ENCODE data around the gene CBFA2T2.

The CBFA2T2 gene

GRCh38 chr20:33669873-33670640, 180.2 kb downstream of the CBFA2T2 start:
- Histone ChIP-seq H3K4me1 (ENCODE audit: insufficient read depth, low read length, poor library complexity, severe bottlenecking) (peaks cover 20% of the 10 kb centered on the region), H2AFZ (ENCODE audit: low read length) (no peak overlapping the region), H3F3A (ENCODE audit: low read depth) (no peaks in the 10 kb centered on the region), H3K9ac (ENCODE audit: low read depth, low read length, poor library complexity, severe bottlenecking) (no peak overlapping the region), H3K4me3 (ENCODE audit: low read length, poor library complexity, severe bottlenecking) (no peak overlapping the region), H3K27me3 (ENCODE audit: insufficient read depth, low read length, poor library complexity, severe bottlenecking) (no peaks in the 10 kb centered on the region), H3K4me2 (ENCODE audit: low read depth, low read length, poor library complexity, severe bottlenecking) (no peak overlapping the region), H4K20me1 (ENCODE audit: insufficient read depth, low read length, poor library complexity, severe bottlenecking) (peaks cover 3% of the 10 kb centered on the region), H3K79me2 (ENCODE audit: insufficient read depth, low read length) (peaks cover 10% of the 10 kb centered on the region), H3K9me3 (ENCODE audit: insufficient read depth, low read depth, low read length) (no peaks in the 10 kb centered on the region), H3K36me3 (ENCODE audit: insufficient read depth, low read length) (no peaks in the 10 kb centered on the region), H3K9me2 (replicated peaks; ENCODE audit: low read depth, low read length) (no peaks in the 10 kb centered on the region)
- TF ChIP-seq EZH2phosphoT487 (IDR thresholded peaks at IDR 0.05; ENCODE audit: borderline replicate concordance) (no peak), CTCF (conservative IDR thresholded peaks at IDR 0.05; ENCODE audit: low read length) (no peak)

GRCh38 chr20:33670715-33671499, 181.0 kb downstream of the CBFA2T2 start:
- Histone ChIP-seq H3K27me3 (ENCODE audit: insufficient read depth, low read length, poor library complexity, severe bottlenecking) (no peaks in the 10 kb centered on the region), H3K36me3 (ENCODE audit: insufficient read depth, low read length) (no peaks in the 10 kb centered on the region), H3K4me1 (ENCODE audit: insufficient read depth, low read length, poor library complexity, severe bottlenecking) (peaks cover 20% of the 10 kb centered on the region), H3K9me2 (replicated peaks; ENCODE audit: low read depth, low read length) (no peaks in the 10 kb centered on the region), H3K4me2 (ENCODE audit: low read depth, low read length, poor library complexity, severe bottlenecking) (no peak overlapping the region), H3F3A (ENCODE audit: low read depth) (no peaks in the 10 kb centered on the region), H2AFZ (ENCODE audit: low read length) (no peak overlapping the region), H3K79me2 (ENCODE audit: insufficient read depth, low read length) (peaks cover 10% of the 10 kb centered on the region), H4K20me1 (ENCODE audit: insufficient read depth, low read length, poor library complexity, severe bottlenecking) (peaks cover 3% of the 10 kb centered on the region), H3K9me3 (ENCODE audit: insufficient read depth, low read depth, low read length) (no peaks in the 10 kb centered on the region), H3K9ac (ENCODE audit: low read depth, low read length, poor library complexity, severe bottlenecking) (no peak overlapping the region), H3K4me3 (ENCODE audit: low read length, poor library complexity, severe bottlenecking) (no peak overlapping the region)
- no peak for TF ChIP-seq EZH2phosphoT487 (IDR thresholded peaks at IDR 0.05; ENCODE audit: borderline replicate concordance)
- TF ChIP-seq CTCF (conservative IDR thresholded peaks at IDR 0.05; ENCODE audit: low read length): no peak

GRCh38 chr20:33671573-33672288, 181.8 kb downstream of the CBFA2T2 start:
- H3K4me1 ChIP-seq (ENCODE audit: insufficient read depth, low read length, poor library complexity, severe bottlenecking): peaks cover 20% of the 10 kb centered on the region
- H3K27me3 ChIP-seq (ENCODE audit: insufficient read depth, low read length, poor library complexity, severe bottlenecking): no peaks in the 10 kb centered on the region
- H3K4me2 ChIP-seq (ENCODE audit: low read depth, low read length, poor library complexity, severe bottlenecking): peak overlapping the region; percentile 97
- H3K4me3 ChIP-seq (ENCODE audit: low read length, poor library complexity, severe bottlenecking): no peak overlapping the region
- peaks cover 3% of the 10 kb centered on the region for H4K20me1 ChIP-seq (ENCODE audit: insufficient read depth, low read length, poor library complexity, severe bottlenecking)
- H3F3A ChIP-seq (ENCODE audit: low read depth): no peaks in the 10 kb centered on the region
- H3K9me2 ChIP-seq (replicated peaks; ENCODE audit: low read depth, low read length): no peaks in the 10 kb centered on the region
- H3K36me3 ChIP-seq (ENCODE audit: insufficient read depth, low read length): peaks cover 7% of the 10 kb centered on the region; the same call in 1 of the 2 replicates
- H3K79me2 ChIP-seq (ENCODE audit: insufficient read depth, low read length): peaks cover 10% of the 10 kb centered on the region
- no peaks in the 10 kb centered on the region for H3K9me3 ChIP-seq (ENCODE audit: insufficient read depth, low read depth, low read length)
- no peak overlapping the region for H3K9ac ChIP-seq (ENCODE audit: low read depth, low read length, poor library complexity, severe bottlenecking)
- TF ChIP-seq CTCF (conservative IDR thresholded peaks at IDR 0.05; ENCODE audit: low read length): no peak
- no peak for TF ChIP-seq EZH2phosphoT487 (IDR thresholded peaks at IDR 0.05; ENCODE audit: borderline replicate concordance)
- H2AFZ ChIP-seq (ENCODE audit: low read length): no peak overlapping the region

Measured in Loucy (cell line).